ENCODE measurements around the gene SIGLEC9.

The SIGLEC9 gene

GRCh38 chr19:51084505-51084904 is 40.2 kb upstream of the SIGLEC9 start:
- CTCF ChIA-PET, result interaction anchor here (0.6 to 1.3 kb wide), 3 partner anchors 10 to 546 kb away, joined by 3 to 7 read pairs (median 3); no protein-coding TSS in a partner anchor
- no peak for TF ChIP-seq ZNF426 (tag by site-specific recombination; IDR thresholded peaks at IDR 0.05)
- TF ChIP-seq ZNF416 (tag by site-specific recombination; IDR thresholded peaks at IDR 0.05), result no peak
- no peak for TF ChIP-seq ZNF664 (tag by site-specific recombination; IDR thresholded peaks at IDR 0.05)
- H3K27ac ChIP-seq (ENCODE audit: extremely low read depth, low read depth, low read length), result no peak overlapping the region
- no peaks in the 10 kb centered on the region for H3K4me1 ChIP-seq (ENCODE audit: control insufficient read depth, insufficient read depth, low read length)
- H3K4me3 ChIP-seq (ENCODE audit: low read depth, low read length), result no peak overlapping the region
- H3K36me3 ChIP-seq (ENCODE audit: control insufficient read depth in 2 of 2, insufficient read depth in 1 of 2, low read length in 2 of 2), result no peaks in the 10 kb centered on the region
- POLR2A ChIA-PET, result no interaction called here
- no peaks in the 10 kb centered on the region for H3K9me3 ChIP-seq (ENCODE audit: control insufficient read depth, insufficient read depth, low read depth, low read length)

GRCh38 chr19:51086153-51086850 is 38.4 kb upstream of the SIGLEC9 start:
- TF ChIP-seq HOXD13 (CRISPR knock-in tag; IDR thresholded peaks at IDR 0.05; ENCODE audit: borderline replicate concordance) (no peak), ZFP3 (tag by site-specific recombination; IDR thresholded peaks at IDR 0.05; ENCODE audit: low read depth) (peak; percentile 73; the same call in 1 of the 2 replicates)
- ChIA-PET POLR2A (interaction anchor here (1.4 kb wide), 1 partner anchor 15 kb away, joined by 5 read pairs; no protein-coding TSS in a partner anchor), CTCF (interaction anchor here (0.7 to 1.4 kb wide), 5 partner anchors 8 to 164 kb away, joined by 3 read pairs; no protein-coding TSS in a partner anchor)
- no peak overlapping the region for H3K4me3 ChIP-seq (ENCODE audit: low read depth, low read length)
- no peaks in the 10 kb centered on the region for H3K36me3 ChIP-seq (ENCODE audit: control insufficient read depth in 2 of 2, insufficient read depth in 1 of 2, low read length in 2 of 2)
- no peaks in the 10 kb centered on the region for H3K9me3 ChIP-seq (ENCODE audit: control insufficient read depth, insufficient read depth, low read depth, low read length)
- H3K4me1 ChIP-seq (ENCODE audit: control insufficient read depth, insufficient read depth, low read length), result no peaks in the 10 kb centered on the region
- H3K27ac ChIP-seq (ENCODE audit: extremely low read depth, low read depth, low read length), result no peak overlapping the region

GRCh38 chr19:51089786-51090185 is 34.9 kb upstream of the SIGLEC9 start:
- ChIA-PET CTCF (interaction anchor here (0.6 to 1.5 kb wide), 2 partner anchors 69 to 475 kb away, joined by 4 to 5 read pairs; no protein-coding TSS in a partner anchor), POLR2A (no interaction called here)
- Histone ChIP-seq H3K9me3 (ENCODE audit: control insufficient read depth, insufficient read depth, low read depth, low read length) (no peaks in the 10 kb centered on the region), H3K27ac (ENCODE audit: extremely low read depth, low read depth, low read length) (no peak overlapping the region), H3K4me3 (ENCODE audit: low read depth, low read length) (no peak overlapping the region), H3K36me3 (ENCODE audit: control insufficient read depth in 2 of 2, insufficient read depth in 1 of 2, low read length in 2 of 2) (no peaks in the 10 kb centered on the region; a peak in 1 of 3 replicates), H3K4me1 (ENCODE audit: control insufficient read depth, insufficient read depth, low read length) (peaks cover 15% of the 10 kb centered on the region)
- TF ChIP-seq ZNF510 (tag by site-specific recombination; IDR thresholded peaks at IDR 0.05; ENCODE audit: insufficient replicate concordance), result no peak
- no peak for TF ChIP-seq KLF9 (tag by site-specific recombination; IDR thresholded peaks at IDR 0.05; ENCODE audit: low read depth)
- TF ChIP-seq ZNF530 (tag by site-specific recombination; IDR thresholded peaks at IDR 0.05; ENCODE audit: low read depth), result no peak
- TF ChIP-seq ZNF221 (tag by site-specific recombination; IDR thresholded peaks at IDR 0.05; ENCODE audit: borderline replicate concordance), result no peak

- ChIA-PET CTCF (interaction anchor here (0.6 to 1.5 kb wide), 2 partner anchors 70 to 476 kb away, joined by 4 to 5 read pairs; no protein-coding TSS in a partner anchor), POLR2A (no interaction called here)
- TF ChIP-seq EGR2 (tag by site-specific recombination; IDR thresholded peaks at IDR 0.05; ENCODE audit: low read depth), result peak; percentile 63
- no peak for TF ChIP-seq ZNF777 (tag by site-specific recombination; IDR thresholded peaks at IDR 0.05; ENCODE audit: borderline replicate concordance)
- H3K9me3 ChIP-seq (ENCODE audit: control insufficient read depth, insufficient read depth, low read depth, low read length), result no peaks in the 10 kb centered on the region
- no peak overlapping the region for H3K27ac ChIP-seq (ENCODE audit: extremely low read depth, low read depth, low read length)
- H3K36me3 ChIP-seq (ENCODE audit: control insufficient read depth in 2 of 2, insufficient read depth in 1 of 2, low read length in 2 of 2), result no peaks in the 10 kb centered on the region; a peak in 1 of 3 replicates
- peaks cover 15% of the 10 kb centered on the region for H3K4me1 ChIP-seq (ENCODE audit: control insufficient read depth, insufficient read depth, low read length)
- no peak overlapping the region for H3K4me3 ChIP-seq (ENCODE audit: low read depth, low read length)
These were observed 34.2 kb upstream of the SIGLEC9 start for GRCh38 chr19:51090471-51090870.

DNA sequence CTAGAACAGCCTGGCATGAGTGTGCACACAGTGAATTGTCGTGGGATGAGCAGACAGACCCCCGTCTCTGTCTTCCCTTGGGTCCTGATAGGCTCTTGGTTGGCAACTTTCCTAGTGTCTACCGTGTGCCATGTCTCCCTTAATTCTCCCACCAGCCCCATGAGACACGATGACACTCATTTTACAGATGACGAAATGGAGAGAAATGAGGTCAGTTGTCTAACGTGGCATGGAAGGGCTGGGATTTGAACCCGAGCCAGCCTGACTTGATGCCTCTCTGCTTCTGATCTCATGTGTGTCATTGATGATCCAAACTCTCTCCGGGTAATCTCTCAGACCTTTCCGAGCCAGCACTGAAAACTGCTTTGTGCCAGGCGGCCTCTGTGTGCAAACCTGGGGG is 33.6 kb upstream of the SIGLEC9 start:
- 0 out of 2 replicates have a peak, but pooled peaks have one; percentile 13 for TF ChIP-seq ZNF692 (tag by site-specific recombination; IDR thresholded peaks at IDR 0.05)
- no peak for TF ChIP-seq ZNF19 (tag by site-specific recombination; IDR thresholded peaks at IDR 0.05; ENCODE audit: low read depth)
- Histone ChIP-seq H3K27ac (ENCODE audit: extremely low read depth, low read depth, low read length) (no peak overlapping the region), H3K36me3 (ENCODE audit: control insufficient read depth in 2 of 2, insufficient read depth in 1 of 2, low read length in 2 of 2) (no peaks in the 10 kb centered on the region; a peak in 1 of 3 replicates), H3K4me1 (ENCODE audit: control insufficient read depth, insufficient read depth, low read length) (peaks cover 15% of the 10 kb centered on the region), H3K9me3 (ENCODE audit: control insufficient read depth, insufficient read depth, low read depth, low read length) (no peaks in the 10 kb centered on the region), H3K4me3 (ENCODE audit: low read depth, low read length) (no peak overlapping the region)
- POLR2A ChIA-PET, result no interaction called here
- CTCF ChIA-PET, result interaction anchor here (1.5 to 7.0 kb wide), 2 partner anchors 71 to 72 kb away, joined by 4 to 177 read pairs; partner anchors contain the start of gene KLK10

Measured in HEK293 (cell line).